K562 (cell line): ENCODE results near the gene MIDN. TPM values are rescaled to one million over a fixed set of nuclear protein-coding genes. Genes with fewer than 3 reads are reported as not detected.

Experiments
- CHCHD3 ChIP-seq: fragments of 250-450 bp; sonication (Bioruptor Pico); IDR thresholded peaks from 2 replicates; pipeline ENCODE4 v2.1.2; 2022; ENCODE audit warnings: mild to moderate bottlenecking
- CREM ChIP-seq: IDR thresholded peaks from 2 replicates; pipeline ENCODE4 v1.6.1; 2014; ENCODE audit warnings: antibody characterized with exemption, low read depth
- ELK1 ChIP-seq: sonication (generic); formaldehyde crosslinking; IDR thresholded peaks from 2 replicates; pipeline ENCODE4 v1.8.1; 2022; ENCODE audit warnings: missing genetic modification reagents
- EZH2 ChIP-seq: IDR thresholded peaks from 2 replicates; pipeline ENCODE4 v1.6.1; 2012; ENCODE audit warnings: low read depth, mild to moderate bottlenecking, inconsistent platforms, low read length, borderline replicate concordance
- FOXA3 ChIP-seq, 2 experiments: fragments of 450-650 bp in 1 of 2; sonication (generic) in 1 of 2; formaldehyde crosslinking; IDR thresholded peaks in 1 of 2; conservative IDR thresholded peaks in 1 of 2; 2 replicates each; pipeline versions ENCODE4 v1.4.0 to v1.8.0; 2020 to 2022; ENCODE audit warnings: mild to moderate bottlenecking in 2 of 2, missing genetic modification reagents in 1 of 2
- HMG20B ChIP-seq: fragments of 250-450 bp; sonication (Bioruptor Pico); IDR thresholded peaks from 2 replicates; pipeline ENCODE4 v1.5.0; 2021; ENCODE audit warnings: mild to moderate bottlenecking
- KLF16 ChIP-seq: IDR thresholded peaks from 2 replicates; pipeline ENCODE4 v1.6.1; 2016; ENCODE audit warnings: antibody characterized with exemption
- MITF ChIP-seq: IDR thresholded peaks from 2 replicates; pipeline ENCODE4 v1.6.1; 2014; ENCODE audit warnings: antibody characterized with exemption
- NR1H2 ChIP-seq: sonication (generic); formaldehyde crosslinking; IDR thresholded peaks from 2 replicates; pipeline ENCODE4 v1.4.0; 2020; ENCODE audit warnings: mild to moderate bottlenecking, missing genetic modification reagents
- PRMT5 ChIP-seq: sonication (generic); formaldehyde crosslinking; IDR thresholded peaks from 2 replicates; pipeline ENCODE4 v1.5.0; 2020; ENCODE audit warnings: missing genetic modification reagents
- STAG1 ChIP-seq: sonication (generic); formaldehyde crosslinking; IDR thresholded peaks from 2 replicates; pipeline ENCODE4 v1.5.0; 2020; ENCODE audit warnings: missing genetic modification reagents, borderline replicate concordance
- TEAD4 ChIP-seq, 2 experiments: sonication (generic) in 1 of 2; formaldehyde crosslinking in 1 of 2; IDR thresholded peaks; 2 replicates each; pipeline versions ENCODE4 v1.6.1 to v1.8.0; 2012 to 2022; ENCODE audit warnings: borderline replicate concordance in 1 of 2, inconsistent platforms in 1 of 2, low read length in 1 of 2, mild to moderate bottlenecking in 1 of 2, missing genetic modification reagents in 1 of 2
- XRCC4 ChIP-seq: IDR thresholded peaks from one replicate; pipeline ENCODE4 v1.6.1; 2011; ENCODE audit not compliant: insufficient read depth, insufficient read length; ENCODE audit errors: extremely low read depth
- ZBTB26 ChIP-seq: fragments of 450-650 bp; formaldehyde crosslinking; IDR thresholded peaks from 2 replicates; pipeline ENCODE4 v1.4.0; 2022; ENCODE audit warnings: missing genetic modification characterization
- ZNF184 ChIP-seq: sonication (generic); formaldehyde crosslinking; IDR thresholded peaks from 2 replicates; pipeline ENCODE4 v1.5.0; 2020; ENCODE audit warnings: missing genetic modification reagents
- ZNF696 ChIP-seq: fragments of 250-450 bp; sonication (Bioruptor Pico); conservative IDR thresholded peaks from 2 replicates; pipeline ENCODE4 v1.4.0; 2020; ENCODE audit warnings: mild to moderate bottlenecking, moderate library complexity
- ZNF780A ChIP-seq: fragments of 250-450 bp; sonication (Bioruptor Pico); IDR thresholded peaks from 2 replicates; pipeline ENCODE4 v1.5.0; 2021; ENCODE audit warnings: mild to moderate bottlenecking
- polyA plus RNA-seq, 8 experiments: library from polyadenylated mRNA; depleted of rRNA in 4 of 8; stranded (reverse) in 5 of 8; unstranded in 3 of 8; fragments of >200 nt; fragmentation: Nextera tagmentation in 2 of 8; fragmentation: Illumina TruSeq in 1 of 8; extraction: Ambion mirVana in 2 of 8; extraction: Trizol in 1 of 8; gene quantifications; 2 replicates each; pipeline versions ENCODE4 v1.2.1 to v1.2.3, GENCODE V29; 2011 to 2014; ENCODE audit warnings: inconsistent platforms in 1 of 8, missing spikeins in 1 of 8
- total RNA-seq, 7 experiments: library from RNA; depleted of rRNA in 6 of 7; stranded (reverse); fragments of >200 nt in 6 of 7; fragmentation: Illumina TruSeq in 2 of 7; extraction: Trizol in 2 of 7; gene quantifications; 2 replicates each; pipeline versions ENCODE4 v1.2.1 to v1.2.3, GENCODE V29; 2011 to 2021; ENCODE audit warnings: low replicate concordance in 1 of 7
- TF ChIP-seq, protein P1 (sequence below): sonication (generic); formaldehyde crosslinking; IDR thresholded peaks from 2 replicates; pipeline ENCODE4 v1.8.0; 2022; ENCODE audit warnings: missing genetic modification reagents, mild to moderate bottlenecking, borderline replicate concordance
- TF ChIP-seq, protein P2 (sequence below): fragments of 200-800 bp; sonication (Bioruptor generic); IDR thresholded peaks from 2 replicates; pipeline ENCODE4 v1.6.1; 2017; ENCODE audit warnings: missing genetic modification characterization, missing compliant biosample characterization

The MIDN gene
- total and polyA plus RNA-seq, 9 of the 15 experiments (the other 6 are each of a cell fraction or from before 2014, with no cell fraction given) = 0.17 to 120 (median 10.1) TPM

DNA sequence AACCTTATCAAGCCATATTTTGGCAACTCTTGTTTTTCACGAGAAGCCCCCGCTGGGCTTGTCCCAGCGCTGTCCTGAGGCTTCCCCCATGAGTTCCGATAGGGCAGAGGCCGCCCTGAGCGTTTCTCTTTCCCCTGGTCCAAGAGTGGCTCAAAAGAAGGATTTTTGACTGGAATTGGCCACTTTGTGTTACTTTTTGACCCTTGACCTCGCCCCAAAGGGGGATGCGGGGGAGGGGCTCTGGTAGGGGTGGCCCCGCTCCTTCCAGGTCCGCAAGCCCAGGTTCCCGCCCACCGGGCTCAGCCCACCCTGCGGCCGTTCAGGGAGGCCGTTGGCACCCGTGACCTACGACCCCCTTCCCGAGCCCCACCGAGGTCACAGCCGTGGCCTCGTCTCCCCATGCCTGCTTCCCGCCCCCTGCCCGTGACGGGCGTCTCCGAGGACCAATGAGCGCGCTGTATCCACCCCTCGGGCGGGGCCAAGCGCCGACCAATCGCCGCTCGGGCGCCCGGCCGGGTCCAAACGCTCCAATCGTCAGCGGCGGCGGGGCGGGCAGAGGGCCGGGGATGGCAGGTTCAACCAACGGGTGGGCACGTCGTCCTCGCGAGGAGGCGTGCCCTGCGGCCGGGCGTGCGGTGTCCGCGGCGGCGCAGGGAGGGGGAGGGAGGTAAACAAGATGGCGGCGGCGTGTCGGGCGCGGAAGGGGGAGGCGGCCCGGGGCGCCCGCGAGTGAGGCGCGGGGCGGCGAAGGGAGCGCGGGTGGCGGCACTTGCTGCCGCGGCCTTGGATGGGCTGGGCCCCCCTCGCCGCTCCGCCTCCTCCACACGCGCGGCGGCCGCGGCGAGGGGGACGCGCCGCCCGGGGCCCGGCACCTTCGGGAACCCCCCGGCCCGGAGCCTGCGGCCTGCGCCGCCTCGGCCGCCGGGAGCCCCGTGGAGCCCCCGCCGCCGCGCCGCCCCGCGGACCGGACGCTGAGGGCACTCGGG is 43.0 kb upstream of the MIDN start, which contains the start of gene STK11 (continued):
- TF ChIP-seq, protein P1, sequence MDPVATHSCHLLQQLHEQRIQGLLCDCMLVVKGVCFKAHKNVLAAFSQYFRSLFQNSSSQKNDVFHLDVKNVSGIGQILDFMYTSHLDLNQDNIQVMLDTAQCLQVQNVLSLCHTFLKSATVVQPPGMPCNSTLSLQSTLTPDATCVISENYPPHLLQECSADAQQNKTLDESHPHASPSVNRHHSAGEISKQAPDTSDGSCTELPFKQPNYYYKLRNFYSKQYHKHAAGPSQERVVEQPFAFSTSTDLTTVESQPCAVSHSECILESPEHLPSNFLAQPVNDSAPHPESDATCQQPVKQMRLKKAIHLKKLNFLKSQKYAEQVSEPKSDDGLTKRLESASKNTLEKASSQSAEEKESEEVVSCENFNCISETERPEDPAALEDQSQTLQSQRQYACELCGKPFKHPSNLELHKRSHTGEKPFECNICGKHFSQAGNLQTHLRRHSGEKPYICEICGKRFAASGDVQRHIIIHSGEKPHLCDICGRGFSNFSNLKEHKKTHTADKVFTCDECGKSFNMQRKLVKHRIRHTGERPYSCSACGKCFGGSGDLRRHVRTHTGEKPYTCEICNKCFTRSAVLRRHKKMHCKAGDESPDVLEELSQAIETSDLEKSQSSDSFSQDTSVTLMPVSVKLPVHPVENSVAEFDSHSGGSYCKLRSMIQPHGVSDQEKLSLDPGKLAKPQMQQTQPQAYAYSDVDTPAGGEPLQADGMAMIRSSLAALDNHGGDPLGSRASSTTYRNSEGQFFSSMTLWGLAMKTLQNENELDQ (CRISPR knock-in tag) = no peak
- TF ChIP-seq ZNF696 (no peak), PRMT5 (no peak), HMG20B (no peak), CREM (peak; percentile 62; the same call in 1 of the 2 replicates), EZH2 (no peak), XRCC4 (no peak), TEAD4 (IDR thresholded peaks at IDR 0.05; ENCODE audit: low read length) (no peak), TEAD4 (CRISPR knock-in tag; IDR thresholded peaks at IDR 0.05; ENCODE audit: borderline replicate concordance) (no peak), STAG1 (CRISPR knock-in tag) (no peak), ZNF184 (CRISPR knock-in tag) (no peak), ZBTB26 (CRISPR knock-in tag) (no peak), FOXA3 (CRISPR knock-in tag; conservative IDR thresholded peaks at IDR 0.05 in 1 of 2, IDR thresholded peaks at IDR 0.05 in 1 of 2) (no peak), NR1H2 (CRISPR knock-in tag) (no peak), ZNF780A (CRISPR knock-in tag) (no peak), CHCHD3 (CRISPR knock-in tag) (no peak), KLF16 (no peak), MITF (no peak), ELK1 (CRISPR knock-in tag) (no peak)
- TF ChIP-seq, protein P2, sequence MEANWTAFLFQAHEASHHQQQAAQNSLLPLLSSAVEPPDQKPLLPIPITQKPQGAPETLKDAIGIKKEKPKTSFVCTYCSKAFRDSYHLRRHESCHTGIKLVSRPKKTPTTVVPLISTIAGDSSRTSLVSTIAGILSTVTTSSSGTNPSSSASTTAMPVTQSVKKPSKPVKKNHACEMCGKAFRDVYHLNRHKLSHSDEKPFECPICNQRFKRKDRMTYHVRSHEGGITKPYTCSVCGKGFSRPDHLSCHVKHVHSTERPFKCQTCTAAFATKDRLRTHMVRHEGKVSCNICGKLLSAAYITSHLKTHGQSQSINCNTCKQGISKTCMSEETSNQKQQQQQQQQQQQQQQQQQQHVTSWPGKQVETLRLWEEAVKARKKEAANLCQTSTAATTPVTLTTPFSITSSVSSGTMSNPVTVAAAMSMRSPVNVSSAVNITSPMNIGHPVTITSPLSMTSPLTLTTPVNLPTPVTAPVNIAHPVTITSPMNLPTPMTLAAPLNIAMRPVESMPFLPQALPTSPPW (CRISPR knock-in tag) = peak; percentile 96
